Nephron progenitor cell (in vitro differentiated cells): ENCODE measurements around the gene TM4SF20.

Experiments
- DNase-seq: peaks from one replicate; pipeline ENCODE4 v3.0.0; 2021
- H3K27ac Mint-ChIP-seq: 2 replicates; pipeline ENCODE4 v1.8.0; 2021; ENCODE audit warnings: mild to moderate bottlenecking, moderate library complexity, mixed read lengths
- H3K27me3 Mint-ChIP-seq: 2 replicates; pipeline ENCODE4 v1.8.0; 2021; ENCODE audit warnings: mild to moderate bottlenecking, low read depth, mixed read lengths; ENCODE audit not compliant: poor library complexity
- H3K36me3 Mint-ChIP-seq: 2 replicates; pipeline ENCODE4 v1.8.0; 2021; ENCODE audit warnings: low read depth, mixed read lengths
- H3K4me1 Mint-ChIP-seq: 2 replicates; pipeline ENCODE4 v1.8.0; 2021; ENCODE audit warnings: mixed read lengths
- H3K4me3 Mint-ChIP-seq: 2 replicates; pipeline ENCODE4 v1.8.0; 2021; ENCODE audit warnings: mild to moderate bottlenecking, moderate library complexity, mixed read lengths
- H3K9me3 Mint-ChIP-seq: 2 replicates; pipeline ENCODE4 v1.8.0; 2021; ENCODE audit warnings: mild to moderate bottlenecking, moderate library complexity, mixed read lengths
- CTCF ChIP-seq: fragments of 200-600 bp; sonication (generic); IDR thresholded peaks from 2 replicates; pipeline ENCODE4 v1.5.0; 2021; ENCODE audit warnings: antibody characterized with exemption

Gene TM4SF20

GRCh38 chr2:227415538-227416424, 36.7 kb upstream of the TM4SF20 start:
- no peaks in the 10 kb centered on the region for H3K4me1 Mint-ChIP-seq
- H3K4me3 Mint-ChIP-seq, result no peak overlapping the region
- DNase-seq, result no peak
- no peaks in the 10 kb centered on the region for H3K9me3 Mint-ChIP-seq
- H3K36me3 Mint-ChIP-seq, result no peaks in the 10 kb centered on the region
- no peak overlapping the region for H3K27ac Mint-ChIP-seq
- H3K27me3 Mint-ChIP-seq, result no peaks in the 10 kb centered on the region
- TF ChIP-seq CTCF, result no peak

- no peak for TF ChIP-seq CTCF
- H3K4me3 Mint-ChIP-seq, result no peak overlapping the region
- DNase-seq, result no peak
- no peaks in the 10 kb centered on the region for H3K4me1 Mint-ChIP-seq
- no peak overlapping the region for H3K27ac Mint-ChIP-seq
- no peaks in the 10 kb centered on the region for H3K27me3 Mint-ChIP-seq
- H3K9me3 Mint-ChIP-seq, result no peaks in the 10 kb centered on the region
- H3K36me3 Mint-ChIP-seq, result no peaks in the 10 kb centered on the region
Measured at GRCh38 chr2:227414846-227415245, 35.7 kb upstream of the TM4SF20 start.

GRCh38 chr2:227413371-227413770, 34.3 kb upstream of the TM4SF20 start:
- no peaks in the 10 kb centered on the region for H3K4me1 Mint-ChIP-seq
- no peak for DNase-seq
- no peak overlapping the region for H3K27ac Mint-ChIP-seq
- H3K27me3 Mint-ChIP-seq, result no peaks in the 10 kb centered on the region
- H3K9me3 Mint-ChIP-seq, result no peaks in the 10 kb centered on the region
- no peak overlapping the region for H3K4me3 Mint-ChIP-seq
- TF ChIP-seq CTCF, result no peak
- H3K36me3 Mint-ChIP-seq, result no peaks in the 10 kb centered on the region

GRCh38 chr2:227412877-227413276, 33.8 kb upstream of the TM4SF20 start:
- Mint-ChIP-seq H3K4me3 (no peak overlapping the region), H3K27me3 (no peaks in the 10 kb centered on the region), H3K27ac (no peak overlapping the region), H3K36me3 (no peaks in the 10 kb centered on the region), H3K4me1 (no peaks in the 10 kb centered on the region), H3K9me3 (no peaks in the 10 kb centered on the region)
- TF ChIP-seq CTCF, result no peak
- DNase-seq, result no peak

- no peak overlapping the region for H3K4me3 Mint-ChIP-seq
- no peak for DNase-seq
- H3K27me3 Mint-ChIP-seq, result no peaks in the 10 kb centered on the region
- no peaks in the 10 kb centered on the region for H3K9me3 Mint-ChIP-seq
- peaks cover 6% of the 10 kb centered on the region for H3K4me1 Mint-ChIP-seq
- no peak for TF ChIP-seq CTCF
- H3K36me3 Mint-ChIP-seq, result no peaks in the 10 kb centered on the region
- H3K27ac Mint-ChIP-seq, result no peak overlapping the region
Measured at GRCh38 chr2:227411990-227412350, 32.9 kb upstream of the TM4SF20 start.
